EL (cell line): Measurements from ENCODE around the gene EPHA8.
A peak's percentile ranks its signal among the peaks of the same experiment; 100 is the strongest.

Source experiments
- DNase-seq: peaks from one replicate; pipeline ENCODE4 v3.0.0-alpha.2; 2016

Gene EPHA8

GRCh38 chr1:22625262-22625925 is 62.1 kb downstream of the EPHA8 start:
- peak; percentile 8 for DNase-seq

DNA sequence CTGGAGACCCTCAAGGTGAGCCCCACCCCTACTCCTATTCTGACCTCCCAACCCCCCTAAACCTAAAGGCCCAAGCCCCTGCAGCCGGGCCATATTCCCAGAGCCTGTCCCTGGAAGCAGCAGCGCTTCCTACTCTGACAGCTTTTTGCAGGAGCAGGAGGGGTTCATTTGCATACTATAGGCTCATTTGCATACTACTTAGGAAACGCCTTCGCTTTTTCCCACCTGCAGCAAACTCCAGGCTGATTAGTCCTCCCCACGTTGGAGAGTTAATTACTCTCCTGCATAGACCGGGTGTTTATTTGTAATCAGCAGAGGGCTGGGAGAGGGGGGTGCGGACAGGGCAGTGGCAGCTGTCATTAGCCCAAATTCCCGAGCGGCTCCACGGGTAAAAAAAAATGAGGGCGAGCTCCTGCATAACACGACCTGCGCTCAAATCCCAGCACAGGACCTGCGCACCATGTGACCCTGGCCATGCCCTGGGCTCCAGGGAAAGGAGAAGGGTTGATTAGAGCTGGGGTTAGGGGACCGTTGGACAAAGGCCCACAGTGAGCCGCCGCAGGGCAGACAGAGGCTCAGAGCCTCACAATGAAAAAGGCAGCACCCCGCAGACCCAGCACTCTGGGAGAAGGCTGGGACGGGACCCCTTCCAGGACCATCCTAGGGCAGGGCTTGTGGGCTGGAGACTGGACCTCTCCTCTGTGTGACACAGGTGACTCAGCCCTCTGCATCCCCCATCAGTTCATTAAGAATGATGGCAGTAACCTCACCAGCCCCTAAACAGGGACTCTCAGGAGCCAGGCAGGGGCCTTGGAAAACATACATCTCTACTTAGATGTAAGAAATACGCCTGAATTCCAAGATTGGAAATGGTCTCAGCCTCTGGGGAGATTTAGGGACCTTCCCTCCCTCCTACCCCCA is 63.2 kb downstream of the EPHA8 start:
- no peak for DNase-seq

GRCh38 chr1:22627331-22627730 is 64.0 kb downstream of the EPHA8 start:
- no peak for DNase-seq

- DNase-seq: no peak
Measured at GRCh38 chr1:22628698-22629444, 65.6 kb downstream of the EPHA8 start.

- no peak for DNase-seq
Measured at GRCh38 chr1:22629886-22630285, 66.6 kb downstream of the EPHA8 start.

DNA sequence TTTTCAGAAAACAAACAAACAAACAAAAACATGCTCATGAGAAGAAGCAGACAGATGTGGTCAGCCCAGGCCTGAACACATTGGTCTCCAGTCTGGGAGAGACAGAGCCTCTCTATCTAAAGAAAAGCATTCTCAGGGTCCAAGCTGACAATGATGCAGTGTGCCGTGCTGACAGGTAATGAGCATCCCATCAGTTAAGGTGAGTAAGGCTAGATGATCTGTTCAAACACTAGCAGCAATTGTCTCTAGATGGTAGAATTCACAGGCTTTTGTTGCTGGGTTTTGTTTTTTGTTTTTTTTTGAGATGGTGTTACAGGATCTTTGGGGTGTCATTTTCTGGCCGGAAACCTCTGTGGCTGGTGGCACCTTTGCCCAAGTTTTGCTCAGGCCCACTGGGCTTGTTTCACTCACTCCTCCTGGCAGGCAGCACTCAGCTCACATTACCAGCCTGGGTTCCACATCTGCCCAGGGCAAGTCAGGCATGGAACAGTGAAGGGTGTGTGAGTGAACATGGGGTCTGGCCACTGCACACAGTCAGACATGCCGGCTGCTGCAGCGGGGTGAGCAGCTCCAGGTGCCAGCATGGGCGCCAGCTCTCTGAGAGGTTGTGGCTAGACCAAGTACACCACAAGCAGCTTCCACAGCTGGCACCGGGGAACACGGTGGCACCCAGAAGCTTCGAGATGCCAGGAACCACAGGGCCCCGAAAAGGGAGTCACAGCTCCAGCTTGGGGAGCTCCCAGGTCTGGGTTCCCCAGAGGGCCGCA is 70.6 kb downstream of the EPHA8 start:
- no peak for DNase-seq

- DNase-seq: no peak
Measured at GRCh38 chr1:22635436-22635835, 72.1 kb downstream of the EPHA8 start.

DNA sequence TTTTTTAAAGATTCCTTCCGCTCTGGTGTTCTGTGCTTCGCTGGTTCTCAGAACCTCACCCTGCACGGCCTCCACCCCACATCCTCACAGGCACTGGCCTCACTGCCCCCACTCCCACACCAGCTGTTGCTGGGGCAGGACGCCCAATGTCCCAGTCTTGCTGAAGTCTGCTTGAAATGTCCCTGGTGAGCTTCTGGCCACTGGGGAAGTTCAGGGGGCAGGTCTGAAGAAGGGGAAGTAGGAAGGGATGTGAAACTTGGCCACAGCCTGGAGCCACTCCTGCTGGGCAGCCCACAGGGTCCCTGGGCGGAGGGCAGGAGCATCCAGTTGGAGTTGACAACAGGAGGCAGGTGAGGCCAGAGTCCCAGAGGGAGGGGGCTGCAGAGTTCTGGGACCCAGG is 73.1 kb downstream of the EPHA8 start, which contains the start of gene C1QA:
Gene C1QA, plus strand, starts transcription at position 276 of the 400 bp plus-strand sequence. CDS start 989 bp downstream, outside the sequence.
- DNase-seq: no peak

- DNase-seq: no peak
Measured at GRCh38 chr1:22636927-22637326, 73.6 kb downstream of the EPHA8 start.

DNA sequence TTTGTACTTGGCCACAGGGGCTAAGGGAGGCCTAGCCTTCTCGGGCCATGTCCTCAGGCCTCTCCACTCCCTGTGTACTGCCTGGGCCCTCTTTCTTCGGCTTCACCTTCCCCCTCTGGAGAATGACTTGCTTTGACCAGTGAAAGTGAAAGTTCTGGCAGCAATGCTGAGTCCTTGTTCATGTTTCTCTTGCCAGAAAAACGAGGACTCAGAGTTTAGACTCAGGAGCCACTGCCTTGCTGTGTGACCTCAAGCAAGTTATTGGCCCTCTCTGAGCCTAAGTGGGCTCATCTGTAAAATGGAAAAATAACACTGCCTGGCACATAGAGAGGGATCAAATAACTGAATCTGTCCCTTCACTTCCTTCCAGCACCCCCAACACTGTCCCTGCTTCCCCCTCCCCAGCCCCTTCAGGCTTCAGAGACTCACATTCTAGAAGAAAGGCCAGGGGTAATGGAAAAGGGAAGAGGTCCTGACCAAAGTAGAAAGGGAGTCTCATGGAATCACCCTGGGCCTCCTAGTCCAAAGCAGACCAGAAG is 74.7 kb downstream of the EPHA8 start:
- DNase-seq: no peak

DNA sequence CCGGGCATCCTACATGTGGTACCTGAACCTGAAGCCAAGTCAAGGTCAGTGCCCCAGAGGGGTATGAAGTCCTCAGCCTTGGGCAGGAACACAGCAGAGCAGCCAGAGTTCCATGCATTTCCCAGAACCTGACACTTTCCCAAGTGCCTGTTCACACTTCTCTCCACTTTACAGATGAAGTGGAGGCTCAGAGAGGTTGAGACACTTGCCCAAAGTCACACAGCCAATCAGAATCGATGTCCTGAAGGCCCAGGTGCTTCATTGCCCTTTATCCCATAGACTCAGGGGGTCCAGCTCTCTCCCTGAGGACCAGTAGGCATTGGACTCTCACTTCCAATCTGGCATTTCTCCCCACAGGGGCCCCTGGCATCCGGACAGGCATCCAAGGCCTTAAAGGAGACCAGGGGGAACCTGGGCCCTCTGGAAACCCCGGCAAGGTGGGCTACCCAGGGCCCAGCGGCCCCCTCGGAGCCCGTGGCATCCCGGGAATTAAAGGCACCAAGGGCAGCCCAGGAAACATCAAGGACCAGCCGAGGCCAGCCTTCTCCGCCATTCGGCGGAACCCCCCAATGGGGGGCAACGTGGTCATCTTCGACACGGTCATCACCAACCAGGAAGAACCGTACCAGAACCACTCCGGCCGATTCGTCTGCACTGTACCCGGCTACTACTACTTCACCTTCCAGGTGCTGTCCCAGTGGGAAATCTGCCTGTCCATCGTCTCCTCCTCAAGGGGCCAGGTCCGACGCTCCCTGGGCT is 75.4 kb downstream of the EPHA8 start:
- no peak for DNase-seq

GRCh38 chr1:22639286-22639685 is 76.0 kb downstream of the EPHA8 start:
- peak; percentile 58 for DNase-seq

DNA sequence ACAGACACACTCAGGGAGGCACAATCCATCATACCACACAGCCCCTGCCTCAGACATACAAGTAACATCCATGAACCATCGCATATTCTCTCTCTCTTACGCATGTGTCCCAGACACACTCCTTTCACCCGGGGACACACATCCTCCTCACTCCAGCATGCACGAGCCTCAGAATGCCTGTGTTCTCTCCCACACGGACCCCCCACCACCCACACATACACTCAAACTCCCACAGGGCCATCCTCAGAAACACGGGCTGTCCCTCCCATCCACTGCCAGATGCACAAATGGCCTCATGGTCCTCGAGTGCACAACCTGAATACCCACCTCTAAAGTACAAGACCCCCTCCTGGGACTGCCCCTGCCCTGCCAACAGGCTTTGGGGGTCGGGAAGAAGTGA is 78.0 kb downstream of the EPHA8 start:
- DNase-seq: no peak

- DNase-seq: peak; percentile 59
Measured at GRCh38 chr1:22641906-22642636, 78.8 kb downstream of the EPHA8 start.

- no peak for DNase-seq
Measured at GRCh38 chr1:22643381-22643780, 80.1 kb downstream of the EPHA8 start, which contains the start of gene C1QC. Gene C1QC, plus strand, starts transcription at chr1:22643633. Its CDS starts 391 bp downstream, at chr1:22644024.

DNA sequence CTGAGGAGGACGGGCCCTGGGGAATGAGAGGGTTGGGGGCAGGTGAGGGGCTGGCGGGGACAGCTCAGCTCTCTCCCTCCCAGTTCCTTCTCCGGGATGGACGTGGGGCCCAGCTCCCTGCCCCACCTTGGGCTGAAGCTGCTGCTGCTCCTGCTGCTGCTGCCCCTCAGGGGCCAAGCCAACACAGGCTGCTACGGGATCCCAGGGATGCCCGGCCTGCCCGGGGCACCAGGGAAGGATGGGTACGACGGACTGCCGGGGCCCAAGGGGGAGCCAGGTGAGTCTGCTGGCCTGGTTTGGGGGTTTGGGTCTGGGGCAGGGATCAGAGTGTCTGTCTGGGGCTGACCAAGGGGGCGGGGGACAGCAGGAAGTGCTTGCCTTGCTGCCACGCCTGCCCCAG is 80.6 kb downstream of the EPHA8 start:
- DNase-seq: no peak

GRCh38 chr1:22645931-22646330 is 82.6 kb downstream of the EPHA8 start:
- no peak for DNase-seq

- no peak for DNase-seq
Measured at GRCh38 chr1:22646384-22646783, 83.1 kb downstream of the EPHA8 start.

GRCh38 chr1:22650089-22650693 is 86.9 kb downstream of the EPHA8 start:
- DNase-seq: no peak
